ENCODE measurements around the gene TSPAN32. TPM values are rescaled to one million over a fixed set of nuclear protein-coding genes. Genes with fewer than 3 reads are reported as not detected.

The TSPAN32 gene
- total RNA-seq, 1 experiment from 2014 or later = not detected

GRCh38 chr11:2273311-2273710, 28.5 kb upstream of the TSPAN32 start:
- Histone ChIP-seq H2AFZ (ENCODE audit: low read depth, low read length, poor library complexity, severe bottlenecking) (no peak overlapping the region), H3K9me3 (ENCODE audit: control insufficient read depth in 1 of 2, insufficient read depth in 1 of 2, low read depth in 1 of 2, low read length in 2 of 2) (no peaks in the 10 kb centered on the region), H3K36me3 (ENCODE audit: control insufficient read depth in 1 of 2, insufficient read depth in 2 of 2, low read length in 2 of 2) (no peaks in the 10 kb centered on the region), H3K4me1 (ENCODE audit: control insufficient read depth in 1 of 2, insufficient read depth in 2 of 2, low read length in 2 of 2) (peaks cover 0 to 12% of the 10 kb centered on the region in 2 experiments; a peak in 2 of 4 replicates), H3K79me2 (ENCODE audit: insufficient read depth, low read length) (no peaks in the 10 kb centered on the region), H3K27me3 (ENCODE audit: insufficient read depth, low read length) (no peaks in the 10 kb centered on the region), H3K9ac (ENCODE audit: low read length) (no peak overlapping the region), H4K20me1 (ENCODE audit: insufficient read depth) (no peaks in the 10 kb centered on the region), H3K27ac (ENCODE audit: low read depth, low read length) (no peak overlapping the region), H3K9me2 (ENCODE audit: insufficient read depth) (no peaks in the 10 kb centered on the region), H3K4me3 (replicated peaks in 1 of 2; ENCODE audit: low read depth in 1 of 2, low read length in 2 of 2) (no peak overlapping the region), H3K4me2 (ENCODE audit: low read length) (no peak overlapping the region)
- CTCF ChIA-PET = no interaction called here
- intact Hi-C loops (cut with micrococcal nuclease) = no loop called here
- POLR2A ChIA-PET = no interaction called here
- RAD21 ChIA-PET (ENCODE audit: low non-redundant PET in 1 of 2, low total read pairs in 2 of 2, uncharacterized antibody in 2 of 2, unreplicated experiment in 2 of 2) = no interaction called here
- no peak for ATAC-seq
- DNase-seq (ENCODE audit: low read depth, low spot score) = no peak
- no peak for TF ChIP-seq FOSL1 (IDR thresholded peaks at IDR 0.05; ENCODE audit: low read depth)
- TF ChIP-seq JUND (IDR thresholded peaks at IDR 0.05) = no peak
- TF ChIP-seq EZH2 (IDR thresholded peaks at IDR 0.05) = no peak
- TF ChIP-seq YY1 (IDR thresholded peaks at IDR 0.05; ENCODE audit: extremely low read depth, insufficient replicate concordance, low read depth, low read length) = no peak
- TF ChIP-seq CEBPB (IDR thresholded peaks at IDR 0.05; ENCODE audit: low read depth) = no peak
- no peak for TF ChIP-seq SP1 (IDR thresholded peaks at IDR 0.05; ENCODE audit: low read depth)
- TF ChIP-seq REST (IDR thresholded peaks at IDR 0.05; ENCODE audit: low read depth) = no peak
- no peak for TF ChIP-seq ZFX (IDR thresholded peaks at IDR 0.05)
- no peak for TF ChIP-seq POLR2A (IDR thresholded peaks at IDR 0.05; ENCODE audit: borderline replicate concordance, extremely low read depth, insufficient read depth, insufficient read length)
- TF ChIP-seq SIN3A (IDR thresholded peaks at IDR 0.05; ENCODE audit: low read depth) = no peak
- no peak for TF ChIP-seq TCF7L2 (IDR thresholded peaks at IDR 0.05; ENCODE audit: borderline replicate concordance, extremely low read depth, insufficient read depth, insufficient read length)
- no peak for TF ChIP-seq EZH2phosphoT487 (IDR thresholded peaks at IDR 0.05; ENCODE audit: borderline replicate concordance)
- no peak for TF ChIP-seq RAD21 (IDR thresholded peaks at IDR 0.05; ENCODE audit: low read depth)
- no peak for TF ChIP-seq ZBTB33 (IDR thresholded peaks at IDR 0.05; ENCODE audit: extremely low read depth, insufficient replicate concordance, low read length)
- no peak for TF ChIP-seq CBX3 (IDR thresholded peaks at IDR 0.05; ENCODE audit: low read depth)
- BruUV-seq (replicated peaks) = no TSS peak

Measured in HCT116 (cell line).